GM19238 (cell line): ENCODE measurements around the gene PYGB.
"Not testable (repeated sequence)": the region's sequence is repeated elsewhere in the genome, so short reads cannot be mapped to it uniquely, and the experiment has no call there.

ENCODE experiments used
- DNase-seq: peaks from one replicate; pipeline ENCODE4 v3.0.0; 2011; ENCODE audit warnings: low spot score; ENCODE audit not compliant: insufficient read length

Gene PYGB

GRCh38 chr20:25247518-25247955 is 348 bp upstream of the PYGB start:
- DNase-seq = no peak

DNA sequence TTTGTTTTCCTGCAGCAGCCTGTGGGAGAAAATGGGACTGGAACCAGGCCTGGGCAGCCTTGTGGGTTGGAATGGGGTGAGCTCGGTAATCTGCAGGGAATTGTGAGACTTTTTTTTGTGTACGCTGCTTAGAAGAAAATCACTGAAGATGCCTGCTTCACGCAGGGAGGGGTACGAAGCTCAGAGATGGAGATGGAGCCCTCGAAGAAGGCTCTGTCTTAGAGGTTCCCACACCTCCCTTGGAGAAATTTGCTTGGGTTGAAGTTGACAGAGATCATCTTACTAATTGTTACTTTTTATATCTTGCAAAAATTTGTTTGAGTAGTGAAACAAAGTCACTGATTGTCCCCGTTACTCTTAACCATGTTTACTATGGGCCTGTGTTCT is 894 bp downstream of the PYGB start:
- no peak for DNase-seq

- DNase-seq = no peak
These were observed 1.5 kb downstream of the PYGB start for GRCh38 chr20:25249198-25249931.

DNA sequence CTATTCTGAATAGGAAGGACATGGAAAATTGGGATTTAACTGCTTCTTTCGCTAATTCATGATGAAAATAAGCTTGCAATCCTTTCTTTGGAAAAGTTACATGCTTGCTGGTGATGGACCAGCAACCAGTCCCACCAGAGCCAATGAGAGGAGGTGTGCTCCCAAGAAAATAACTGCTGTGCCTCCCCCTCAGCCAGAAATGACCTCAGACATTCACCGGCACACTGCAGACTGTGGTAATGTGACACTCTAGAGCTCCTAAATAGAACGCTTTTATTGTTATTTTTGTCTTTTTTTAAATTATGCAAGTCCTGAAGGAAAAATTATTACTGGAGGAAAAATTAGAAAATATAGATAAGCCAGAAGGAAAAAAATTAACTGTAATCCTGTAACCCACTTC is 2.6 kb downstream of the PYGB start:
- no peak for DNase-seq

- no peak for DNase-seq
These were observed 3.1 kb downstream of the PYGB start for GRCh38 chr20:25251019-25251418.

- DNase-seq = no peak
These were observed 3.7 kb downstream of the PYGB start for GRCh38 chr20:25251558-25251957.

DNA sequence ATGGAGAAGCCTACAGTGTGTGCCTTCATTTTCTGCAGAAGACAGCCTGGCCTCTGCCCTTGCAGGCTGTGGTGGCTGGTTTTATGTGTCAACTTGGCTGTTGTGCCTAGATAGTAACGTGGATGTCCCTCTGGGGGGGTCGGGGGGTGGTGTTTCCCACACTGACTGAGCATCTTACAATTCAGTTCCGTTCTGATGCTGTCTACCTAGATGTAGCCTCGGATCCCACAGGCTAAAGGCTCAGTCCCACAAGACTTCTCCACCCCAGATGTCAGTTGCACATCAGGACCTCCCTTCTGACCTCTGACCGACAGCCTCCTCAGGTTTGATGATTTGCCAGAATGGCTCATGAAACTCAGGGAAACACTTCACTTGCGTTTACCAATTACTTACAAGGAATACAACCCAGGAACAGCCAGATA is 4.4 kb downstream of the PYGB start:
- no peak for DNase-seq

DNA sequence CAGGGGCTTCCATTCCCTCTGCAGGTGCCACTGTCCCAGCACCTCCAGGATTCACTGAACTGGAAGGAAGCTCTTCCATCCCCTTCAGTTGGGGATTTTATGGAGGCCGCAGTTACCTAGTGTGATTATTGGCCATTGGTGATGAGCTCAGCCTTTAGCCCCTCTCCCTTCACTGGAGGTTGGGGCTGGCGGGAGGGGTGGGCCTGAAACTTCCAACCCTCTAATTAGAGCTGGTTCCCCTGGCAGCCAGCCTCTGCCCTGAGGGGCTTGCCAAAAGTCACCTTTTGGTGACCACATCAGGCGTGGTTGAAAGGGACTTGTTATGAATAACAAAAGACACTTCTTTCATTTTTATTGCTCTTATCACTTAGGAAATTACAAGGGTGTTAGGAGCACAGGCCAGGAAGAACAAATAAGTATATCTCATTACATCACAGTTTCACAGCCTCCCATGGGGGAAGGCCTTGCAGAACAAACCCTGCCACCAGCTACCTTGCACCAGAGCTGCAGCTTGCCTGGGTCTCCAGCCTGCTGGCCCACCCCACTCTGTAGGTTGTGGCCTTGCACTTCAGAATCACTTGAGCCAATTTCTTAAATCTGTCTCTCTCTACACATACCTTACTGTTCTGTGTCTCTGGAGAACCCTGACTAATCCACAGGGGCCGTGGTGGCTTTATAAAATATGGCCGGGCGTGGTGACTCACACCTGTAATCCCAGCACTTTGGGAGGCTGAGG is 5.0 kb downstream of the PYGB start:
- DNase-seq = no peak

DNA sequence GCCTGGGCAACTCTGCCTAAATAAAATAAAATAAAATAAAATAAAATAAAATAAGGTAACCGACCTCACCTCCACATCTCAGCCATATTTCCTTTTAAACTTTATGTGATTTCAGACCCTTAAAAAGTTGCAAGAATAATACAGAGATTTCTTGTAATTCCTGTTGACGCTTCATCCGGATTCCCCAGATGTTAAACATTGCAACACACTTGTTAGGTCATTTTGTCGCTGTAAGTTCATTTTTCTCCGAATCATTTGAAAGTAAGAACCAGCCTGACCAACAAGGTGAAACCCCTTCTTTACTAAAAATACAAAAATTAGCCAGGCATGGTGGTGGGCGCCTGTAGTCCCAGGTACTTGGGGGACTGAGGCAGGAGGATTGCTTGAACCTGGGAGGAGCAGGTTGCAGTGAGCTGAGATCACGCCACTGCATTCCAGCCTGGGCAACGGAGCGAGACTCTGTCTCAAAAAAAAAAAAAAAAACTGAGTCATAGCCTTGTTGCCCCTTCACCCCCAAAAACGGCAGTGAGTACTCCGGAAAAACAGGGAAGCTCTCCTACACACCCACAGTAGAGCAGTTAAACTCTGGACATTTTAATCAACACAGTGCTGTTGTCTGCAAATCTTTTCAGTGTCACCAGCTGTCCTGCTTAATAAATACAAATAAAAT is 5.9 kb downstream of the PYGB start:
- no peak for DNase-seq

DNA sequence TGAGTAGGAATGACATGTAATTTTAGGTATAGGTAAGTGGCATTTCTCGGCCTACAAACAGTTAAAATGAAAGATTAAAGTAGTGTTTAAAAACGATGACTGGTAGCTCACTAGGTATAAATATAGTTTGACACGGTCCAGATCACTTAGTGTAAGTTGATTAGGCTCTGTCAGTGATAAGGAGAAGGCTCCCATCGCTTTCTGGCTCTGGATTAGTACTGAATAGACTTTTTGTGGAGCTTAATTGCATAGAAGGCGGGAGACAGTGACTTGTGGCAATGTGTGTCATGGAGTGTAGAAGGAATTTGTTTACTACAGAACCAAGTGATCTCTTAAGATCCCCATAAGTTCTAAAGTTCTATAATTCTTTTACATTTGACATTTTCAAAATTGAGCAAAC is 6.7 kb downstream of the PYGB start:
- no peak for DNase-seq

GRCh38 chr20:25254986-25255680 is 7.2 kb downstream of the PYGB start:
- DNase-seq = no peak

DNA sequence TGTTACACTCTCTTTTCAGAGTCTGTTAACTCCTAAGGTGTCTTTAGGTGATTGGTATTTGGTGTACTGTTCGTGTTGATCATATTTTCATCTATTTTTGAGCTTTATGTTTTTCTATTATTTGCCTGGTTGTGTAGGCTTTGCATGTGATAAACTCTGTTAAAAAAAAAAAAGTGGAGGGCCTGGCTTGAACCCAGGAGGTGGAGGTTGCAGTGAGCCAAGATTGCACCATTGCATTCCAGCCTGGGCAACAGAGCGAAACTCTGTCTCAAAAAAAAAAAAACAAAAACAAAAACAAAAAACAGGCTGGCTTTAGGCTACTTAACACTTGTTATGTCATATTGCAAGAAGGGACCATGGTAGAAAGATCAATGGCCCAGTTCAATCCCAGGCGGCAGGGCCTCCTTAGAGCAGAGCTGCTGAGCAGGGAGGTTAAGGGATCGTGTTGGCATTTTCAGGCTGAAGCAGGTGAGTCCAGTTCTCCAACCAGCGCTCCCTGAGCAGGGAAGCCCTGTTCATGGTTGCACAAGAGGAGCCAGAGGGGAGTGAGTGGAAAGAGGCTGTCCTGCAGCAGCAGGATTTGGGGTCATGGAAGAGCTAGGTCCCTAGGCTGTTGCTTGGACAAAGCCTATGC is 8.5 kb downstream of the PYGB start:
- DNase-seq = no peak

- DNase-seq = no peak
These were observed 9.2 kb downstream of the PYGB start for GRCh38 chr20:25257130-25257529.

GRCh38 chr20:25257756-25258475 is 10.0 kb downstream of the PYGB start:
- no peak for DNase-seq

GRCh38 chr20:25258476-25258805 is 10.6 kb downstream of the PYGB start:
- no peak for DNase-seq

DNA sequence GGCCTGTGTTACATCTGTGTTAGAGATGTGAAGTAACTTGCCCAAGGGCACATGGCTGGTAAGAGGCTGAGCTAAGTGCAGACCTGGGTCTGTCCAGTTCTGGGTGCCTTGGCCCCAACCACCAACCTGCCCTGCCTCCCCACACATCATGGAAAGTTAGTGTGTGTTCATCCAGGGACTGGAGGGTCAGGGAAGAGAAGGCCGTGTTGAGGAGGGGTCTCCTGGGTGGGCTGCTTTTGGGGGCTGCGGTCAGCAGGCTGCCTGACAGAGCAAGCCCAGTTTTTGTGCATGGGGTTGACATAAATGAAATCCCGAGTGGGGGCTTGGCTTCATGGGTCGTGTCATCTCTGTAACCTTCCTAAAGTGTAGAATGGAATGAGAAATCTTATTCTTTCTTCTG is 10.9 kb downstream of the PYGB start:
- DNase-seq = no peak

- DNase-seq = no peak
These were observed 11.5 kb downstream of the PYGB start for GRCh38 chr20:25259358-25259757.

DNA sequence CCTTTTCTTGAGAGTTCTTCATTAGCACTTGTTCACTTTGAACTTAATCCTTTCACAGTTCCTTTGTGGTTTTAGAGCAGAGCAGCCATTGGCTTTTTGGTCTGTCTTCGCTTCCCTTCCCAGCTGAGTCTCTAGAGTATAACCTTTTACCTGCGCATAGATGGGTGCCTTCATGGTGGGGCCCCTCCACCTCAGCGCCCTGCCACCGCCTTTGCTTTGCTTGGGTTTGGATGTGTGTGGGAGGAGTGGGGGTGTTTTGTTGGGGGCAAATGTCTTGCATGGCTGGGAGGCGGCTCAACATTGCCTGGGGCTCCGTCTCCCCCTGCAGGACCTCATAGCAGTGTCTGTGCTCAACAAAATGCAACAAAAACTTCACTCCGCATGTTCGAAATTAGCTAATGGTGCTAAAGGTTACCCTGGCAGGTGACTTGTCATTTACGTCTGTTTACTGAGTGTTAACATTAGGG is 11.9 kb downstream of the PYGB start:
- no peak for DNase-seq

DNA sequence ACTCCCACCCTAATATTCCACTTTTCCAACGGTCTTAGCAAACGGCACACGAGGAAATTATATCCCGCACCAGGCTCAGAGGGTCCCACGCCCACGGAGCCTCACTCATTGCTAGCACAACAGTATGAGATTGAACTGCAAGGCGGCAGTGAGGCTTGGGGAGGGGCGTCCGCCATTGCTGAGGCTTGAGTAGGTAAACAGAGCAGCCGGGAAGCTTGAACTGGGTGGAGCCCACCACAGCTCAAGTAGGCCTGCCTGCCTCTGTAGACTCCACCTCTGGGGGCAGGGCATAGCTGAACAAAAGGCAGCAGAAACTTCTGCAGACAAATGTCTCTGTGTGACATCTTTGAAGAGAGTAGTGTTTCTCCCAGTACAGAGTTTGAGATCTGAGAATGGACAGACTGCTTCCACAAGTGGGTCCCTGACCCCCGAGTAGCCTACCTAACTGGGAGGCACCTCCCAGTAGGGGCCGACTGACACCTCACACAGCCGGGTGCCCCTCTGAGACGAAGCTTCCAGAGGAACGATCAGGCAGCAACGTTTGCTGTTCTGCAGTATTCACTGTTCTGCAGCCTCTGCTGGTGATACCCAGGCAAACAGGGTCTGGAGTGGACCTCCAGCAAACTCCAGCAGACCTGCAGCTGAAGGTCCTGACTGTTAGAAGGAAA is 13.0 kb downstream of the PYGB start:
- DNase-seq = not testable (repeated sequence)
